Endothelial cell of umbilical vein (primary cell): ENCODE results near the gene BNC2. TPM values are rescaled to one million over a fixed set of nuclear protein-coding genes. Genes with fewer than 3 reads are reported as not detected.

ENCODE experiments used
- BruUV-seq: library from RNA; stranded (reverse); fragments of 400-500 nt; replicated peaks from 2 replicates; lab custom pipeline; 2021; lab: Mats Ljungman, UMichigan
- CTCF ChIA-PET: fragments of 300-600, 350-600 bp; sonication (Branson Sonifier 250); formaldehyde crosslinking; loops from one replicate; lab custom pipeline; 2021; ENCODE audit warnings: antibody characterized with exemption, inconsistent platforms; lab: Charles Lee
- POLR2A ChIA-PET: fragments of 300-600, 350-600 bp; sonication (Branson Sonifier 250); formaldehyde crosslinking; loops from one replicate; lab custom pipeline; 2021; ENCODE audit warnings: antibody characterized with exemption, inconsistent platforms; lab: Charles Lee
- DNase-seq: peaks from one replicate; pipeline ENCODE4 v3.0.0-alpha.2; 2011; ENCODE audit warnings: low read depth, low spot score
- FAIRE-seq: peaks from 2 replicates; lab custom pipeline; 2011; peaks lifted over from hg19 to GRCh38; lab: Jason Lieb, UNC
- H2AFZ ChIP-seq: 2 replicates; pipeline ENCODE4 v1.6.0; 2012; ENCODE audit warnings: low read depth, low read length, control low read depth, inconsistent platforms
- H3K27ac ChIP-seq: 2 replicates; pipeline ENCODE4 v1.5.1; 2011; ENCODE audit warnings: low read depth, mild to moderate bottlenecking, control low read depth, low read length, moderate library complexity; ENCODE audit not compliant: insufficient read depth
- H3K27me3 ChIP-seq, 2 experiments: 2 replicates each; pipeline versions ENCODE4 v1.6.0 to v1.6.1; 2011; ENCODE audit warnings: low read length in 2 of 2, mixed read lengths in 1 of 2; ENCODE audit not compliant: control insufficient read depth in 2 of 2, insufficient read depth in 2 of 2
- H3K36me3 ChIP-seq, 2 experiments: 2 replicates in 1 of 2; 3 replicates in 1 of 2; pipeline ENCODE4 v1.5.1; 2011; ENCODE audit warnings: low read length in 2 of 2, mild to moderate bottlenecking in 1 of 2, moderate library complexity in 1 of 2; ENCODE audit not compliant: control insufficient read depth in 2 of 2, insufficient read depth in 2 of 2; ENCODE audit errors: extremely low read depth in 1 of 2
- H3K4me1 ChIP-seq: 3 replicates; pipeline ENCODE4 v1.5.1; 2011; ENCODE audit warnings: mild to moderate bottlenecking, low read length; ENCODE audit not compliant: control insufficient read depth, insufficient read depth; ENCODE audit errors: extremely low read depth
- H3K4me2 ChIP-seq: 2 replicates; pipeline ENCODE4 v1.6.1; 2011; ENCODE audit warnings: low read length, control low read depth, mixed read lengths; ENCODE audit not compliant: insufficient read depth
- H3K4me3 ChIP-seq, 3 experiments: fragments of 200-600 bp in 1 of 3; sonication (generic), shearing (Covaris generic) in 1 of 3; replicated peaks in 1 of 3; 2 replicates each; pipeline ENCODE4 v1.5.1; 2011 to 2016; ENCODE audit warnings: control low read depth in 3 of 3, low read length in 3 of 3, mild to moderate bottlenecking in 2 of 3, inconsistent platforms in 1 of 3, low read depth in 1 of 3, moderate library complexity in 1 of 3; ENCODE audit not compliant: insufficient read depth in 1 of 3
- H3K79me2 ChIP-seq: 2 replicates; pipeline ENCODE4 v1.6.0; 2012; ENCODE audit warnings: low read length, inconsistent platforms; ENCODE audit not compliant: control insufficient read depth, insufficient read depth
- H3K9ac ChIP-seq: replicated peaks from 2 replicates; pipeline ENCODE3; 2011; ENCODE audit warnings: low read length, control low read depth; ENCODE audit not compliant: insufficient read depth; ENCODE audit errors: extremely low read depth
- H3K9me1 ChIP-seq: replicated peaks from 3 replicates; pipeline ENCODE4 v1.6.0; 2011; ENCODE audit warnings: mild to moderate bottlenecking, low read length; ENCODE audit not compliant: control insufficient read depth, insufficient read depth; ENCODE audit errors: extremely low read depth
- H3K9me3 ChIP-seq: replicated peaks from 2 replicates; pipeline ENCODE4 v1.5.1; 2012; ENCODE audit warnings: low read length, inconsistent platforms; ENCODE audit not compliant: control insufficient read depth, insufficient read depth
- H4K20me1 ChIP-seq: replicated peaks from 2 replicates; pipeline ENCODE3; 2011; ENCODE audit warnings: mild to moderate bottlenecking, low read length; ENCODE audit not compliant: control insufficient read depth, insufficient read depth; ENCODE audit errors: extremely low read depth
- EZH2 ChIP-seq: IDR thresholded peaks from 2 replicates; pipeline ENCODE4 v1.6.1; 2012; ENCODE audit warnings: borderline replicate concordance, low read depth, mild to moderate bottlenecking, moderate library complexity, low read length, inconsistent platforms; ENCODE audit not compliant: severe bottlenecking
- FOS ChIP-seq: IDR thresholded peaks from 2 replicates; pipeline ENCODE4 v1.6.1; 2011; ENCODE audit warnings: mild to moderate bottlenecking, low read length, moderate library complexity, borderline replicate concordance; ENCODE audit not compliant: insufficient read depth
- GATA2 ChIP-seq: IDR thresholded peaks from 2 replicates; pipeline ENCODE4 v1.7.0; 2011; ENCODE audit warnings: low read depth, mild to moderate bottlenecking, moderate library complexity, mixed read lengths, low read length; ENCODE audit not compliant: insufficient read length, insufficient read depth
- JUN ChIP-seq: IDR thresholded peaks from 2 replicates; pipeline ENCODE4 v1.6.1; 2011; ENCODE audit warnings: borderline replicate concordance, low read depth; ENCODE audit not compliant: insufficient read length, insufficient read depth
- MAX ChIP-seq: IDR thresholded peaks from 2 replicates; pipeline ENCODE4 v1.6.1; 2011; ENCODE audit not compliant: insufficient read depth, insufficient read length
- MYC ChIP-seq: IDR thresholded peaks from one replicate; pipeline ENCODE4 v1.6.1; 2011; ENCODE audit warnings: mild to moderate bottlenecking, low read depth, low read length
- POLR2A ChIP-seq: IDR thresholded peaks from 2 replicates; pipeline ENCODE4 v1.6.1; 2012; ENCODE audit warnings: low read depth, mild to moderate bottlenecking, control low read depth, low read length
- POLR2AphosphoS5 ChIP-seq: IDR thresholded peaks from 2 replicates; pipeline ENCODE4 v1.6.1; 2012; ENCODE audit warnings: low read depth, mild to moderate bottlenecking, control low read depth, low read length, moderate library complexity; ENCODE audit not compliant: insufficient read depth
- dilution Hi-C: fragments of 300-500 bp; cut with MboI; formaldehyde crosslinking; loops from one replicate; pipeline ENCODE4 v1.15.0; 2019; ENCODE audit warnings: low sequenced_read_pairs; ENCODE audit not compliant: extremely low pct_ligation_motif_present
- intact Hi-C: fragments of 100-400 bp; cut with micrococcal nuclease; formaldehyde crosslinking; loops from one replicate; pipeline ENCODE4 v1.10.0; 2022
- polyA plus RNA-seq, 4 experiments: library from polyadenylated mRNA; depleted of rRNA in 3 of 4; stranded (reverse) in 3 of 4; unstranded in 1 of 4; fragments of >200 nt; gene quantifications; 2 replicates each; pipeline versions ENCODE4 v1.2.1 to v1.2.3, GENCODE V29; 2011 to 2012; ENCODE audit warnings: missing spikeins in 1 of 4
- total RNA-seq: library from RNA; stranded (reverse); gene quantifications from 2 replicates; pipeline ENCODE4 v1.2.3, GENCODE V29; 2021
- TF ChIP-seq, protein P1 (sequence below), 2 donors: IDR thresholded peaks; 1 replicate in 1 of 2; 2 replicates in 1 of 2; pipeline ENCODE4 v1.5.1; 2011; ENCODE audit warnings: low read length in 2 of 2, mild to moderate bottlenecking in 2 of 2, moderate library complexity in 2 of 2, control low read depth in 1 of 2, inconsistent platforms in 1 of 2, low read depth in 1 of 2; ENCODE audit not compliant: insufficient read depth in 1 of 2; ENCODE audit errors: extremely low read depth in 1 of 2

The BNC2 gene
- total and polyA plus RNA-seq, 2 donors (not counting 3 experiments of a cell fraction or from before 2014, with no cell fraction given) = 12.1 to 34.3 TPM

DNA sequence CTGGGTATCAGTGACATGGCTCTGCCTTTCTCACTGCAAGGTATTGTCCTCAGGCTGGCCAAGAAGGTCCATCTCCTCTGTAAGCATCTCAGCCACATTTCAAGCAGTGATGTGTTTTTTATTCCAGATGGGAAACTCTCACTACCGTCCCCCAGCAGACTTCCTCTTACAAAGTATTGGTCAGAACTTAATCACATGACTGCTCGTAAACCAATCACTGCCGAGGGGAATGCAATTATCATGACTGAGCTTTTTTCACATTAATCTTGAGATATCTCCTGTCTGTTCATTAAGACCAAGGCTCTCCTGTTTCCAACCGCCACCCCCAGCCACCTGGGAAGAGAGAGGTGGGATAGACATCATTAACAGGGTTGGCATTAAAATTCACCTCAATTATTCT, 76.4 kb downstream of the BNC2 start:
- H3K4me1 ChIP-seq = peaks cover 8% of the 10 kb centered on the region
- no peak for FAIRE-seq
- POLR2A ChIA-PET = no interaction called here
- CTCF ChIA-PET = no interaction called here
- no peaks in the 10 kb centered on the region for H3K36me3 ChIP-seq
- H3K9ac ChIP-seq = no peak overlapping the region
- no peak for DNase-seq
- H3K9me1 ChIP-seq = no peaks in the 10 kb centered on the region
- no peak overlapping the region for H3K4me3 ChIP-seq
- TF ChIP-seq POLR2A = no peak
- TF ChIP-seq EZH2 = no peak
- TF ChIP-seq FOS = no peak
- no peak for TF ChIP-seq MYC
- TF ChIP-seq GATA2 = no peak
- TF ChIP-seq, protein P1, sequence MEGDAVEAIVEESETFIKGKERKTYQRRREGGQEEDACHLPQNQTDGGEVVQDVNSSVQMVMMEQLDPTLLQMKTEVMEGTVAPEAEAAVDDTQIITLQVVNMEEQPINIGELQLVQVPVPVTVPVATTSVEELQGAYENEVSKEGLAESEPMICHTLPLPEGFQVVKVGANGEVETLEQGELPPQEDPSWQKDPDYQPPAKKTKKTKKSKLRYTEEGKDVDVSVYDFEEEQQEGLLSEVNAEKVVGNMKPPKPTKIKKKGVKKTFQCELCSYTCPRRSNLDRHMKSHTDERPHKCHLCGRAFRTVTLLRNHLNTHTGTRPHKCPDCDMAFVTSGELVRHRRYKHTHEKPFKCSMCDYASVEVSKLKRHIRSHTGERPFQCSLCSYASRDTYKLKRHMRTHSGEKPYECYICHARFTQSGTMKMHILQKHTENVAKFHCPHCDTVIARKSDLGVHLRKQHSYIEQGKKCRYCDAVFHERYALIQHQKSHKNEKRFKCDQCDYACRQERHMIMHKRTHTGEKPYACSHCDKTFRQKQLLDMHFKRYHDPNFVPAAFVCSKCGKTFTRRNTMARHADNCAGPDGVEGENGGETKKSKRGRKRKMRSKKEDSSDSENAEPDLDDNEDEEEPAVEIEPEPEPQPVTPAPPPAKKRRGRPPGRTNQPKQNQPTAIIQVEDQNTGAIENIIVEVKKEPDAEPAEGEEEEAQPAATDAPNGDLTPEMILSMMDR (IDR thresholded peaks at IDR 0.05; ENCODE audit: extremely low read depth in 1 of 2, insufficient read depth in 1 of 2, low read depth in 1 of 2, low read length in 2 of 2) = no peak
- TF ChIP-seq JUN = no peak
- TF ChIP-seq MAX = no peak
- no peak for TF ChIP-seq POLR2AphosphoS5
- intact Hi-C loops = no loop called here
- no peak overlapping the region for H3K4me2 ChIP-seq
- dilution Hi-C loops = no loop called here
- H3K79me2 ChIP-seq = no peaks in the 10 kb centered on the region
- H2AFZ ChIP-seq = no peak overlapping the region
- no peaks in the 10 kb centered on the region for H4K20me1 ChIP-seq
- H3K27ac ChIP-seq = no peak overlapping the region
- no peaks in the 10 kb centered on the region for H3K9me3 ChIP-seq
- H3K27me3 ChIP-seq = no peaks in the 10 kb centered on the region
- no TSS peak for BruUV-seq
